GM23248 (cell line): ENCODE measurements around the gene GUCY2F. TPM values are rescaled to one million over a fixed set of nuclear protein-coding genes. Genes with fewer than 3 reads are reported as not detected.

Source experiments
- DNase-seq: peaks from one replicate; pipeline ENCODE4 v3.0.0-alpha.2; 2015
- H2AFZ ChIP-seq: fragments of 200-600 bp; sonication (generic); 2 replicates; pipeline ENCODE4 v1.6.1; 2016; ENCODE audit warnings: antibody characterized with exemption
- H3F3A ChIP-seq: fragments of 200-600 bp; sonication (generic); 2 replicates; pipeline ENCODE4 v1.6.1; 2016; ENCODE audit warnings: mild to moderate bottlenecking, antibody characterized with exemption, mixed run types; ENCODE audit not compliant: insufficient read depth
- H3K27ac ChIP-seq: fragments of 200-600 bp; sonication (generic); 2 replicates; pipeline ENCODE4 v1.5.1; 2016; ENCODE audit warnings: mild to moderate bottlenecking
- H3K27me3 ChIP-seq: fragments of 200-600 bp; sonication (generic); replicated peaks from 2 replicates; pipeline ENCODE4 v1.6.1; 2016; ENCODE audit warnings: mild to moderate bottlenecking; ENCODE audit not compliant: insufficient read depth
- H3K36me3 ChIP-seq: fragments of 200-600 bp; sonication (generic); 2 replicates; pipeline ENCODE4 v1.6.1; 2016; ENCODE audit warnings: low read depth, mild to moderate bottlenecking
- H3K4me1 ChIP-seq: fragments of 200-600 bp; sonication (generic); 2 replicates; pipeline ENCODE4 v1.6.1; 2016; ENCODE audit warnings: mild to moderate bottlenecking; ENCODE audit not compliant: insufficient read depth
- H3K4me2 ChIP-seq: fragments of 200-600 bp; sonication (generic); one replicate; pipeline ENCODE4 v1.6.1; 2016; ENCODE audit warnings: mild to moderate bottlenecking; ENCODE audit not compliant: unreplicated experiment
- H3K4me3 ChIP-seq: fragments of 200-600 bp; sonication (generic); 2 replicates; pipeline ENCODE4 v1.5.1; 2016; ENCODE audit warnings: mild to moderate bottlenecking
- H3K79me2 ChIP-seq: fragments of 200-600 bp; sonication (generic); 2 replicates; pipeline ENCODE4 v1.6.1; 2016; ENCODE audit warnings: mild to moderate bottlenecking; ENCODE audit not compliant: insufficient read depth
- H3K9ac ChIP-seq: fragments of 200-600 bp; sonication (generic); 2 replicates; pipeline ENCODE4 v1.6.1; 2016; ENCODE audit warnings: mild to moderate bottlenecking
- H3K9me2 ChIP-seq: fragments of 200-600 bp; sonication (generic); 2 replicates; pipeline ENCODE4 v1.6.1; 2016; ENCODE audit warnings: mixed run types, mild to moderate bottlenecking, moderate library complexity; ENCODE audit not compliant: insufficient read depth
- H3K9me3 ChIP-seq: fragments of 200-600 bp; sonication (generic); one replicate; pipeline ENCODE4 v1.6.1; 2017; ENCODE audit warnings: low read depth
- H4K20me1 ChIP-seq: fragments of 200-600 bp; sonication (generic); 2 replicates; pipeline ENCODE4 v1.6.0; 2016; ENCODE audit not compliant: insufficient read depth
- EZH2 ChIP-seq: fragments of 200-600 bp; sonication (generic); IDR thresholded peaks from 2 replicates; pipeline ENCODE4 v1.6.1; 2018; ENCODE audit warnings: antibody characterized with exemption, mild to moderate bottlenecking; ENCODE audit not compliant: insufficient read depth, poor library complexity, severe bottlenecking
- EZH2phosphoT487 ChIP-seq: fragments of 200-600 bp; sonication (generic); IDR thresholded peaks from 2 replicates; pipeline ENCODE4 v1.6.1; 2018; ENCODE audit warnings: antibody characterized with exemption, moderate library complexity, mild to moderate bottlenecking, low read depth; ENCODE audit not compliant: insufficient read depth
- WGBS, 2 experiments: methylation state at CpG; one replicate each; pipeline ENCODE4 v1.1.6; 2015 to 2017; ENCODE audit warnings: low lambda C conversion rate in 2 of 2, low coverage in 1 of 2; ENCODE audit errors: missing lambda C conversion rate in 2 of 2; 5-methylcytosine and 5-hydroxymethylcytosine counted together
- in situ Hi-C: fragments of 300-500 bp; cut with MboI; formaldehyde crosslinking; loops from 2 replicates; pipeline ENCODE4 v1.15.0; 2020
- polyA plus RNA-seq: library from polyadenylated mRNA; unstranded; fragments of >200 nt; fragmentation: Nextera tagmentation; extraction: Ambion mirVana; gene quantifications from 2 replicates; pipeline ENCODE4 v1.2.1, GENCODE V29; 2016
- total RNA-seq: library from RNA; depleted of rRNA; stranded (reverse); fragments of >200 nt; shearing (Covaris generic); gene quantifications from 2 replicates; pipeline ENCODE4 v1.2.3, GENCODE V29; 2014

GUCY2F gene
- total and polyA plus RNA-seq, 2 experiments from 2014 or later: not detected

DNA sequence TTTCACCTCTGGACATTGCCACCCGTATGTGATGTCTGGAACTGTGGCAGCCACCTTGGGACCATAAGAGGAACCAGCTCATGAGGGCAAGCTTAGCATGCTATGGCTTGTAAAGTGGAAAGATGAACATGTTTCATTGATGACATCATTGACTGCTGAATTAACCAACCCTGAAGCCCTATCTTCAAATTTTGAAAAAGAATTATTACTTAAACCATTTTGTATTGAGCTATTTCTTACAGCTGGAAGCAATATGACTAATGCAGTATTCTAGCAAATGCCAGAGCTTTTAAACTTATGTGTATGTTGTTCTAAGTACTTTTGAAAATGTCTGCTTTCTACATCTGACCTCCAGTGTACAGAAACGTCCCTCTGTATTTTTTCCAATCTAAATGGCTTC is 18.1 kb downstream of the GUCY2F start:
- Histone ChIP-seq H3K27me3 (no peaks in the 10 kb centered on the region), H3K9me2 (no peaks in the 10 kb centered on the region), H3K4me2 (no peak overlapping the region), H3F3A (no peaks in the 10 kb centered on the region), H3K27ac (no peak overlapping the region), H3K36me3 (no peaks in the 10 kb centered on the region), H4K20me1 (no peaks in the 10 kb centered on the region), H3K9me3 (no peaks in the 10 kb centered on the region), H3K4me1 (no peaks in the 10 kb centered on the region), H3K79me2 (no peaks in the 10 kb centered on the region), H3K4me3 (no peak overlapping the region), H2AFZ (no peak overlapping the region), H3K9ac (no peak overlapping the region)
- no peak for DNase-seq
- TF ChIP-seq EZH2phosphoT487: no peak
- TF ChIP-seq EZH2: no peak
- in situ Hi-C loops: no loop called here
- 11 to 13% methylated on average over 2 of the region's 2 CpGs for WGBS, 2 experiments

DNA sequence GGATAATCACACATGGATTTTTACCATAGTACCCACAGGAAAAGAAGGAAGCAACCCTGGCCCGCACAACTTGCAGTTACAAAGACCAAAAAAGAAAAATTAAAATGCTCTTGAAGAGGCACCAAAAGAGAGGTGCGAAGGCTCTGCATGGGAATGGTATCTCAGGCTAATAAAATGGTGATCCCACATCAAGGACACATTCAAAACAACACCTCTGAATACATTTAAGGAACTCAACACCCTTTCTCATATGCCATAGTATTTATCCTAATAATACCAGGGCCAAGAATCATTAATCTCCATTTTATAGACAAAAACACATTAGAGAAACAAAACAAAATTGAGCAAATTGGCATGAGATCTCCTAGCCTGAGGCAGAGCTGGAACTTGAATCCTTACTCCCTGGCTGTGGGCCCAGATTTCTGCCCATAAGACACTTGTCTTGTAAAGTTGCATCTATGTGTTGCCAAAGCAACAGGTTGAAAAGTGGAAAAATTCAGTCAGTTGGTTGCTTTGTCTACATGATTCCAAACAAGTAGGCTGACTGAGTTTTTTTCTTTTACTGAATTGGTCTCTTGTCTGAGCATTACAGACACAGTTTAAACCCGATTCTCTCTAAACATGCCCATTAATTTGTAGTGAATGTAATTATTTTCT is 33.5 kb downstream of the GUCY2F start:
- H3K79me2 ChIP-seq: no peaks in the 10 kb centered on the region
- TF ChIP-seq EZH2 (no peak), EZH2phosphoT487 (no peak)
- no peak overlapping the region for H3K27ac ChIP-seq
- no peak overlapping the region for H3K9ac ChIP-seq
- peak; percentile 0 for DNase-seq
- in situ Hi-C loops: no loop called here
- H3K9me2 ChIP-seq: no peaks in the 10 kb centered on the region
- no peaks in the 10 kb centered on the region for H3F3A ChIP-seq
- H4K20me1 ChIP-seq: no peaks in the 10 kb centered on the region
- no peak overlapping the region for H3K4me2 ChIP-seq
- 42 to 48% methylated on average over 3 of the region's 3 CpGs for WGBS, 2 experiments
- no peak overlapping the region for H3K4me3 ChIP-seq
- no peak overlapping the region for H2AFZ ChIP-seq
- no peaks in the 10 kb centered on the region for H3K9me3 ChIP-seq
- no peaks in the 10 kb centered on the region for H3K4me1 ChIP-seq
- no peaks in the 10 kb centered on the region for H3K36me3 ChIP-seq
- no peaks in the 10 kb centered on the region for H3K27me3 ChIP-seq

DNA sequence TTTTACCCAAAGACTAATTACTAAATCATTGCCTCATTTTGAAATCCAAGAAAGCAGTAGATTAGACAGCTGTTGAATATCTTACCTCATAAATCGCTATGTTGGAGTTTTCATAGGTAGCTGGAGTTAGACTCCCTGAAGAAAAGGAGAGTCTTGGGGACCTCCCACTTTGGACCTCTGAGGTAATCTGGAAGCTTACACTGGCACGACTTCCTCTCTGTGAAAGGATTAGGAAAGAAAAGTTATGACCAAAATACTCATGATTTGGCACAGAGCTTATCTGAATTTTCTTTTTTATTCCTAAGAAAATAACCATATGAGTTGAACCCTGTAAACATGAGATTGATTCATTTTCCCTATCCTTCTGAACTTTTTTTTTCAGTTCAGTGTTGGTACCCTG is 40.6 kb downstream of the GUCY2F start:
- Histone ChIP-seq H3K27me3 (no peaks in the 10 kb centered on the region), H3K4me2 (no peak overlapping the region), H3K4me3 (no peak overlapping the region), H3K9ac (no peak overlapping the region), H2AFZ (no peak overlapping the region), H3K9me2 (no peaks in the 10 kb centered on the region), H3F3A (no peaks in the 10 kb centered on the region), H3K4me1 (no peaks in the 10 kb centered on the region), H4K20me1 (no peaks in the 10 kb centered on the region), H3K36me3 (no peaks in the 10 kb centered on the region), H3K27ac (no peak overlapping the region), H3K9me3 (no peaks in the 10 kb centered on the region), H3K79me2 (no peaks in the 10 kb centered on the region)
- TF ChIP-seq EZH2phosphoT487 (no peak), EZH2 (no peak)
- DNase-seq: no peak
- in situ Hi-C loops: no loop called here
- WGBS, 2 experiments: 30 to 39% methylated on average over 2 of the region's 2 CpGs

DNA sequence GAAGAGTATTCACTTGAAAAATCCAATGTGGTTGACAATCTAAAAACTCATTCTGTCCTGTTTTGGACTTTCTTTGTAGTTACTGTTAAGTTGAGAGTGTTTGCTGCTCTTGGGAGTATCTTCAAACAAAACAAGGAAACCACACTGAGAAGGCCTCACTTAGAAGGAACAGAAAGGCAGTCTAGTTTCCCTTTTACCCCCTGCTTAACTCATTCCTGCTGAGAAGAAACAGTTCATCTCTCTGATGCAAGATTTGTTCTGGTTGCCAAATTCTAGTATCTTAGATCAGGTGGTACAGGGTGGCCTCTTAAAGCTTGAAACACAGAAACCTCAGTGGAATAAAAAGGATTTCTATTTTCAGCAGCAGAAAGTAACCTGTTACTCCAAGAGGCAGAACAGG is 41.4 kb downstream of the GUCY2F start:
- H3K9me3 ChIP-seq: no peaks in the 10 kb centered on the region
- H3F3A ChIP-seq: no peaks in the 10 kb centered on the region
- in situ Hi-C loops: no loop called here
- H3K79me2 ChIP-seq: no peaks in the 10 kb centered on the region
- H3K4me1 ChIP-seq: no peaks in the 10 kb centered on the region
- H3K36me3 ChIP-seq: no peaks in the 10 kb centered on the region
- H3K4me2 ChIP-seq: no peak overlapping the region
- no peak overlapping the region for H3K9ac ChIP-seq
- no peaks in the 10 kb centered on the region for H3K27me3 ChIP-seq
- TF ChIP-seq EZH2: no peak
- no peak for TF ChIP-seq EZH2phosphoT487
- H3K27ac ChIP-seq: no peak overlapping the region
- no peak for DNase-seq
- no peaks in the 10 kb centered on the region for H3K9me2 ChIP-seq
- H4K20me1 ChIP-seq: no peaks in the 10 kb centered on the region
- no peak overlapping the region for H3K4me3 ChIP-seq
- H2AFZ ChIP-seq: no peak overlapping the region

DNA sequence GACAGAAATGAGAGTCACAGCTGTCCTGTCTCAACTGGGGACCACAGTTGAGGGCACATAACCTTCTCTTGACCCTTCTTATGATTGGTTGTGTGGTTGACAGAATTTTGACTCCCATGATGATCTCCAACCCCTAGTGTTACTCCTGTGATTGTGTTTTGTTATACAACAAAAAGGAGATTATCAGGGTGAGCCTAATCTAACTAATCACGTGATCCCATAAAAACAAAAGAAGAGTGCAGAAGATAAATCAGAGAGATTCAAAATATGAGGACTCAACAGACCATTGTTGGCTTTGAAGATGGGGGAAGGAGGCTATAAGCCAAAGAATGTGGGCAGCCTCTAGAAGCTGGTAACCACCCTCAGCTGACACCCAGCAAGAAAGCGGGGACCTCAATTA is 72.7 kb downstream of the GUCY2F start:
- H3K27me3 ChIP-seq: no peaks in the 10 kb centered on the region
- no peak overlapping the region for H2AFZ ChIP-seq
- no peaks in the 10 kb centered on the region for H3K4me1 ChIP-seq
- WGBS, 2 experiments: 17 to 25% methylated on average over 2 of the region's 2 CpGs
- no peak overlapping the region for H3K4me2 ChIP-seq
- H4K20me1 ChIP-seq: no peaks in the 10 kb centered on the region
- H3K4me3 ChIP-seq: no peak overlapping the region
- H3K9ac ChIP-seq: no peak overlapping the region
- no peak overlapping the region for H3K27ac ChIP-seq
- no peaks in the 10 kb centered on the region for H3K79me2 ChIP-seq
- no peaks in the 10 kb centered on the region for H3K9me3 ChIP-seq
- no peaks in the 10 kb centered on the region for H3K9me2 ChIP-seq
- DNase-seq: no peak
- no peaks in the 10 kb centered on the region for H3F3A ChIP-seq
- in situ Hi-C loops: no loop called here
- no peak for TF ChIP-seq EZH2
- no peak for TF ChIP-seq EZH2phosphoT487
- H3K36me3 ChIP-seq: no peaks in the 10 kb centered on the region
